K562 (cell line): Measurements from ENCODE around the gene PPP1R12C. TPM values are rescaled to one million over a fixed set of nuclear protein-coding genes. Genes with fewer than 3 reads are reported as not detected.

Experiments used
- ATF1 ChIP-seq, 2 experiments: fragments of 450-650 bp in 1 of 2; IDR thresholded peaks; 2 replicates each; pipeline ENCODE4 v1.6.1; 2016; ENCODE audit warnings: missing compliant biosample characterization in 1 of 2, missing genetic modification characterization in 1 of 2
- CEBPG ChIP-seq, 3 experiments: fragments of 200-800 bp in 1 of 3; sonication (Bioruptor generic) in 1 of 3; sonication (generic) in 1 of 3; formaldehyde crosslinking in 1 of 3; IDR thresholded peaks in 2 of 3; conservative IDR thresholded peaks in 1 of 3; 2 replicates each; pipeline versions ENCODE4 v1.6.1 to v1.8.0; 2016 to 2022; ENCODE audit warnings: missing compliant biosample characterization in 2 of 3, missing genetic modification characterization in 2 of 3, mild to moderate bottlenecking in 1 of 3, missing genetic modification reagents in 1 of 3
- CLOCK ChIP-seq: fragments of 250-450 bp; sonication (Bioruptor Pico); IDR thresholded peaks from 2 replicates; pipeline ENCODE4 v1.4.0; 2020; ENCODE audit warnings: mild to moderate bottlenecking, moderate library complexity, borderline replicate concordance
- ETV5 ChIP-seq: sonication (generic); formaldehyde crosslinking; IDR thresholded peaks from 2 replicates; pipeline ENCODE4 v1.4.0; 2020; ENCODE audit warnings: low read depth, mild to moderate bottlenecking, missing genetic modification reagents
- FOXK1 ChIP-seq: sonication (generic); formaldehyde crosslinking; IDR thresholded peaks from 2 replicates; pipeline ENCODE4 v1.8.0; 2022; ENCODE audit warnings: missing genetic modification reagents, mild to moderate bottlenecking, borderline replicate concordance
- GATA2 ChIP-seq: sonication (generic); formaldehyde crosslinking; IDR thresholded peaks from 2 replicates; pipeline ENCODE4 v1.4.0; 2020; ENCODE audit warnings: mild to moderate bottlenecking, missing genetic modification reagents
- ILF3 ChIP-seq: fragments of 450-650 bp; IDR thresholded peaks from 2 replicates; pipeline ENCODE4 v1.6.1; 2018; ENCODE audit warnings: antibody characterized with exemption, mild to moderate bottlenecking, moderate library complexity, borderline replicate concordance
- NR2C1 ChIP-seq, 2 experiments: fragments of 450-650 bp; IDR thresholded peaks; 2 replicates each; pipeline ENCODE4 v1.6.1; 2017; ENCODE audit warnings: mild to moderate bottlenecking in 2 of 2, antibody characterized with exemption in 1 of 2, inconsistent platforms in 1 of 2, missing compliant biosample characterization in 1 of 2, missing genetic modification characterization in 1 of 2
- SNAPC5 ChIP-seq: fragments of 250-450 bp; sonication (Bioruptor Pico); IDR thresholded peaks from 2 replicates; pipeline ENCODE4 v1.8.0; 2021; ENCODE audit warnings: moderate library complexity, mild to moderate bottlenecking, inconsistent platforms
- SREBF2 ChIP-seq: sonication (generic); formaldehyde crosslinking; IDR thresholded peaks from 2 replicates; pipeline ENCODE4 v1.4.0; 2020; ENCODE audit warnings: mild to moderate bottlenecking, missing genetic modification reagents
- SRF ChIP-seq, 2 experiments: fragments of 250-450, 450-650 bp in 1 of 2; sonication (Bioruptor Pico) in 1 of 2; sonication (generic) in 1 of 2; formaldehyde crosslinking; IDR thresholded peaks; 2 replicates each; pipeline versions ENCODE4 v1.5.0 to v1.5.1; 2020 to 2022; ENCODE audit warnings: mild to moderate bottlenecking in 1 of 2, missing genetic modification reagents in 1 of 2
- SRSF1 ChIP-seq: fragments of 200-400 bp; formaldehyde crosslinking; IDR thresholded peaks from 2 replicates; pipeline ENCODE4 v1.6.1; 2017; ENCODE audit warnings: mild to moderate bottlenecking, low read depth, low read length, moderate library complexity
- VEZF1 ChIP-seq: fragments of 200-800 bp; sonication (Bioruptor generic); IDR thresholded peaks from 2 replicates; pipeline ENCODE4 v1.6.1; 2017; ENCODE audit warnings: missing genetic modification characterization, missing compliant biosample characterization
- ZNF584 ChIP-seq: fragments of 200-800 bp; sonication (Bioruptor generic); IDR thresholded peaks from 2 replicates; pipeline ENCODE4 v1.6.1; 2016; ENCODE audit warnings: low read depth, mild to moderate bottlenecking, missing genetic modification characterization, missing compliant biosample characterization
- ZNF586 ChIP-seq: fragments of 450-650 bp; formaldehyde crosslinking; conservative IDR thresholded peaks from 2 replicates; pipeline ENCODE4 v1.4.0; 2020; ENCODE audit warnings: mild to moderate bottlenecking, moderate library complexity
- ZNF609 ChIP-seq: sonication (generic); formaldehyde crosslinking; IDR thresholded peaks from 2 replicates; pipeline ENCODE4 v1.8.1; 2023; ENCODE audit warnings: missing genetic modification reagents, mild to moderate bottlenecking, borderline replicate concordance
- polyA plus RNA-seq, 8 experiments: library from polyadenylated mRNA; depleted of rRNA in 4 of 8; stranded (reverse) in 5 of 8; unstranded in 3 of 8; fragments of >200 nt; fragmentation: Nextera tagmentation in 2 of 8; fragmentation: Illumina TruSeq in 1 of 8; extraction: Ambion mirVana in 2 of 8; extraction: Trizol in 1 of 8; gene quantifications; 2 replicates each; pipeline versions ENCODE4 v1.2.1 to v1.2.3, GENCODE V29; 2011 to 2014; ENCODE audit warnings: inconsistent platforms in 1 of 8, missing spikeins in 1 of 8
- total RNA-seq, 7 experiments: library from RNA; depleted of rRNA in 6 of 7; stranded (reverse); fragments of >200 nt in 6 of 7; fragmentation: Illumina TruSeq in 2 of 7; extraction: Trizol in 2 of 7; gene quantifications; 2 replicates each; pipeline versions ENCODE4 v1.2.1 to v1.2.3, GENCODE V29; 2011 to 2021; ENCODE audit warnings: low replicate concordance in 1 of 7

PPP1R12C gene
- total and polyA plus RNA-seq, 9 of the 15 experiments (the other 6 are each of a cell fraction or from before 2014, with no cell fraction given) = 1.8 to 136 (median 33.7) TPM

GRCh38 chr19:55041627-55042343, 75.7 kb downstream of the PPP1R12C start (continued):
- TF ChIP-seq ZNF609 = no peak
- TF ChIP-seq SREBF2 = no peak
- no peak; the same call in 1 of the 2 replicates for TF ChIP-seq NR2C1 (IDR thresholded peaks at IDR 0.05)
- peak; percentile 61; the same call in 1 of the 2 replicates for TF ChIP-seq NR2C1 (tag; IDR thresholded peaks at IDR 0.05)
- no peak for TF ChIP-seq SRSF1
- no peak for TF ChIP-seq ZNF586 (CRISPR knock-in tag)
- TF ChIP-seq ZNF584 (CRISPR knock-in tag) = peak; percentile 75; the same call in 1 of the 2 replicates
- TF ChIP-seq CLOCK = no peak
- no peak for TF ChIP-seq SNAPC5 (CRISPR knock-in tag)
- TF ChIP-seq SRF (CRISPR knock-in tag; IDR thresholded peaks at IDR 0.05) = no peak
- 0 out of 2 replicates have a peak, but pooled peaks have one; percentile 9 for TF ChIP-seq ILF3
- TF ChIP-seq VEZF1 = peak; percentile 81
- TF ChIP-seq ATF1 (CRISPR knock-in tag; IDR thresholded peaks at IDR 0.05) = no peak
- TF ChIP-seq ATF1 (tag; IDR thresholded peaks at IDR 0.05) = no peak
- peak; percentile 67; the same call in 1 of the 2 replicates for TF ChIP-seq CEBPG (CRISPR knock-in tag; IDR thresholded peaks at IDR 0.05)
- peak; percentile 5 to 57; a peak in 1 of 4 replicates for TF ChIP-seq CEBPG (tag; conservative IDR thresholded peaks at IDR 0.05 in 1 of 2, IDR thresholded peaks at IDR 0.05 in 1 of 2)
- TF ChIP-seq ETV5 (CRISPR knock-in tag) = peak; percentile 90
- peak; percentile 71 for TF ChIP-seq GATA2 (CRISPR knock-in tag)
- TF ChIP-seq FOXK1 (CRISPR knock-in tag) = no peak
